WERI-Rb-1 (cell line): Measurements from ENCODE around the gene NAGPA.

ENCODE experiments used
- DNase-seq: peaks from one replicate; pipeline ENCODE4 v3.0.0-alpha.2; 2020
- H3K27ac ChIP-seq: fragments of 250-450 bp; sonication (Bioruptor Pico); 2 replicates; pipeline ENCODE4 v1.5.1; 2020; ENCODE audit warnings: mild to moderate bottlenecking, moderate library complexity
- H3K27me3 ChIP-seq: fragments of 250-450 bp; sonication (Bioruptor Pico); 2 replicates; pipeline ENCODE4 v1.5.1; 2021; ENCODE audit warnings: mild to moderate bottlenecking, low read depth, moderate library complexity; ENCODE audit not compliant: insufficient read depth, severe bottlenecking
- H3K36me3 ChIP-seq: fragments of 250-450 bp; sonication (Bioruptor Pico); 2 replicates; pipeline ENCODE4 v1.5.1; 2020; ENCODE audit warnings: mild to moderate bottlenecking, moderate library complexity
- H3K4me3 ChIP-seq: 2 replicates; pipeline ENCODE4 v1.5.1; 2011; ENCODE audit warnings: low read depth, mild to moderate bottlenecking, control low read depth, low read length
- H3K9me3 ChIP-seq: fragments of 250-450 bp; sonication (Bioruptor Pico); 2 replicates; pipeline ENCODE4 v1.5.1; 2021; ENCODE audit warnings: mild to moderate bottlenecking, moderate library complexity; ENCODE audit not compliant: severe bottlenecking
- TF ChIP-seq, protein P1 (sequence below): IDR thresholded peaks from 2 replicates; pipeline ENCODE4 v1.5.1; 2011; ENCODE audit warnings: low read depth, mild to moderate bottlenecking, control low read depth, inconsistent platforms, low read length

The NAGPA gene

DNA sequence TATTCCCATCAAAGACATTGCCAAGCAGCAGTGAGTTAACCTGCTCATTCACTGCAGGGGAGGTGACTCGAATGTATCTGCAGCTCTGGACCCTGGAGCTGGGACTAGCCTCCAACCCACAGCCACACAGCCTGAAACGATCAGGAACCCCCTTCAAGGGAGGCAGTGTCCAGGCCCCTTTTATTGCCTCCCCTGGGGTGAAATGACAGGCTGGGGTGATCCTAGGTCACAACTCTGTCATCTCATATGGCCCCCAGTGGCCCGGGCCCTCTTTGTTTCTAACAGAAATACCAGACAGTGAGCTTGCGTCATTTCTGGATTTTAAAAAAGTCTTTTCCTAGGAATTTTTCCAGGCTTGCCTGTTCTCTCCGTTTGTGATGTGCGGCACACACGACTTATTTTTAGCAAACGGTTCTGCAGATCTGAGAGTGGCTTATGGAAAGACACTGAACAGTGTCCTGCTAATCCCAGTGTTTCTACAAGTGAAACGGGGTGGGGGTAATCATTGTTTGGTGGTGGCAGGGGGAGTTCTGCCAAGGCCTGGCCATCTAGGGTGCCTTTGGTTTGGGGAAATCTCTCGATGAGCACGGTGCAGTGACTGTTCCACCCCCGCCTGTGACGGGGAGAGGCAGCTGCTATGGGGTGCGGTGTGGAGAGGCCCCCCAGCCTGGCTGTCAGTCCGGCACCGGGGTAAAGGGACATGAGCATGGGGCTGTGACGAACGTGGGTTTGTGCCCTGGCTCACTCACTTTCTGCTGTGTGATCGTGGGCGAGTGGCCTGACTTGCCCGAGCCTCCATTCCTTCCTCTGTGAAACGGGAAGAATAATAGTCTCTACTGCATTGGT, 27.2 kb downstream of the NAGPA start:
- TF ChIP-seq, protein P1, sequence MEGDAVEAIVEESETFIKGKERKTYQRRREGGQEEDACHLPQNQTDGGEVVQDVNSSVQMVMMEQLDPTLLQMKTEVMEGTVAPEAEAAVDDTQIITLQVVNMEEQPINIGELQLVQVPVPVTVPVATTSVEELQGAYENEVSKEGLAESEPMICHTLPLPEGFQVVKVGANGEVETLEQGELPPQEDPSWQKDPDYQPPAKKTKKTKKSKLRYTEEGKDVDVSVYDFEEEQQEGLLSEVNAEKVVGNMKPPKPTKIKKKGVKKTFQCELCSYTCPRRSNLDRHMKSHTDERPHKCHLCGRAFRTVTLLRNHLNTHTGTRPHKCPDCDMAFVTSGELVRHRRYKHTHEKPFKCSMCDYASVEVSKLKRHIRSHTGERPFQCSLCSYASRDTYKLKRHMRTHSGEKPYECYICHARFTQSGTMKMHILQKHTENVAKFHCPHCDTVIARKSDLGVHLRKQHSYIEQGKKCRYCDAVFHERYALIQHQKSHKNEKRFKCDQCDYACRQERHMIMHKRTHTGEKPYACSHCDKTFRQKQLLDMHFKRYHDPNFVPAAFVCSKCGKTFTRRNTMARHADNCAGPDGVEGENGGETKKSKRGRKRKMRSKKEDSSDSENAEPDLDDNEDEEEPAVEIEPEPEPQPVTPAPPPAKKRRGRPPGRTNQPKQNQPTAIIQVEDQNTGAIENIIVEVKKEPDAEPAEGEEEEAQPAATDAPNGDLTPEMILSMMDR: no peak
- Histone ChIP-seq H3K36me3 (no peaks in the 10 kb centered on the region), H3K9me3 (no peaks in the 10 kb centered on the region), H3K4me3 (no peak overlapping the region), H3K27me3 (no peaks in the 10 kb centered on the region), H3K27ac (no peak overlapping the region)
- no peak for DNase-seq

DNA sequence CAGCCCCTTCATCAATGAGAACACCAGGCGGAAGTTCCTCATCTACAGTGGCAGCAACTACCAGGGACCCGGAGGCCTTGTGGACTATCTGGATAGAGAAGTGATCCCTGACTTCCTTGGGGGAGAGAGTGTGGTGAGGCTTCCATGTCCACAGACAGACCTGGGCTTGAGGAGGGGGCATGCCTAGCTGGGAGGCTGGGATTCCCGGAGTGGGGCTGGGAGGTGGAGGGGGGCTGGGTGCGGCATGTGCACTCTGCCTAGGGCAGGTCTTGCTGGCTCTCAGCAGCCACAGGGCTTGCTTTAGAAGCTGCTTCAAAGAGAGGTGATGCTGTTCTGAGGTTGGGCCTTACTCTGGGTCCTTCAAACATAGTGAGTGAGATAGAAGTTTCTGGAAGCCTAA, 27.8 kb downstream of the NAGPA start:
- no peak overlapping the region for H3K4me3 ChIP-seq
- H3K27me3 ChIP-seq: no peaks in the 10 kb centered on the region
- no peaks in the 10 kb centered on the region for H3K36me3 ChIP-seq
- no peak for DNase-seq
- H3K27ac ChIP-seq: no peak overlapping the region
- no peaks in the 10 kb centered on the region for H3K9me3 ChIP-seq
- TF ChIP-seq, protein P1: no peak

DNA sequence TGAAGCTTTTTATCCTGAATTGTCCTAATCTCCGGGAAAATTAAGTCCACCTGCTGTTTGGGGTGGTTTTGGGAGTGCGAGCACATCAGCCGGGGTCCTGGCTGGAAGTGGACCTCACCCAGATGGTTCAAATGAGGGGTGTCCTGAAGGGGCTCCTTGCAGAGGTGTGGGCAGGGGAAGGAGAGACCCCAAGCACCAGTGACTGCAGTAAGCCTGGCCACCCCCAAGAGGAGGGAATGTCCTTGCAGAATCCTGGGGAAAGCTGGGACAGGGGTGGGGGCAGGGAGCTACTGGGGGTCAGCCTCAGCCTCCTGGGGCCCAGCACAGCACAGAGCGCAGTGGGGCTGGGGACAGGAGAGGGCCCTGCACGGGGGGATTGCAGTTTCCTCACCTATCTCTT, 29.4 kb downstream of the NAGPA start:
- H3K4me3 ChIP-seq: no peak overlapping the region
- H3K27ac ChIP-seq: no peak overlapping the region
- H3K9me3 ChIP-seq: no peaks in the 10 kb centered on the region
- TF ChIP-seq, protein P1: no peak
- H3K36me3 ChIP-seq: no peaks in the 10 kb centered on the region
- H3K27me3 ChIP-seq: no peaks in the 10 kb centered on the region
- no peak for DNase-seq

DNA sequence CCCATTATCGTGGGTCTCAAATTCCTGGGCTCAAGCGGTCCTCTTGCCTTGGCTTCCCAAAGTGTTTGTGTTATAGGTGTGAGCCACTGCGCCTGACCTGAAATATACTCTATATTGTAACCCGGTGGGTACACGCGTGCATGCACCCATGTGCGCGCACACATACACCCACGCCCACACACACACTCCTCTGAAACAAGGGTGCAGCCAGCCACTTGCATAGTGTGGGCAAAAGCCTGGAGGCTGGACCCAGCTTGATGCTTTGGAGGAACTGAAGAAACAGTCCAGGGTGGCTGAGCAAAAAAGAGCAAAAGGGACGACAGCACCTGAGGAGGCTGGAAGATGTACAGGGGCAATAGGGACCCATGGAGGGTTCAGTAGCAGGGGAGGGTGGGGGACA, 29.9 kb downstream of the NAGPA start:
- no peak overlapping the region for H3K27ac ChIP-seq
- H3K27me3 ChIP-seq: no peaks in the 10 kb centered on the region
- no peaks in the 10 kb centered on the region for H3K36me3 ChIP-seq
- no peak overlapping the region for H3K4me3 ChIP-seq
- TF ChIP-seq, protein P1: no peak
- no peaks in the 10 kb centered on the region for H3K9me3 ChIP-seq
- DNase-seq: no peak

DNA sequence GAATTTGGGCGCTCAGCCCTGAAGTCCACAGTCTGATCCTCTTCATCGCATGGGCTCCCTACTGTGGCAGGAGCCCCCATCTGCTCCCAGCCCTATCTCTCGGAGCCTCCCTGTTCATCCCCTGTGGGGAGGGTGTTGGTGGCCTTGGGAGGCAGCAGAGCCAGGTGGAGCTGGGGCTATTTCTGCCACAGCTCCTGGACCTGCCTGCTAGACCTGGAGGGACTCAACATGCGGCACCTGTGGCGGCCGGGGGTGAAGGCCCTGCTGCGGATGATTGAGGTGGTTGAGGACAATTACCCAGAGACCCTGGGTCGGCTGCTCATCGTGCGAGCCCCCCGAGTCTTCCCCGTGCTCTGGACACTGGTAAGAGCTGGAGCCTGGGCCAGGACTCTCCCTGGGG, 30.5 kb downstream of the NAGPA start:
- H3K36me3 ChIP-seq: no peaks in the 10 kb centered on the region
- H3K27ac ChIP-seq: no peak overlapping the region
- H3K27me3 ChIP-seq: no peaks in the 10 kb centered on the region
- no peak overlapping the region for H3K4me3 ChIP-seq
- DNase-seq: no peak
- TF ChIP-seq, protein P1: no peak
- no peaks in the 10 kb centered on the region for H3K9me3 ChIP-seq

DNA sequence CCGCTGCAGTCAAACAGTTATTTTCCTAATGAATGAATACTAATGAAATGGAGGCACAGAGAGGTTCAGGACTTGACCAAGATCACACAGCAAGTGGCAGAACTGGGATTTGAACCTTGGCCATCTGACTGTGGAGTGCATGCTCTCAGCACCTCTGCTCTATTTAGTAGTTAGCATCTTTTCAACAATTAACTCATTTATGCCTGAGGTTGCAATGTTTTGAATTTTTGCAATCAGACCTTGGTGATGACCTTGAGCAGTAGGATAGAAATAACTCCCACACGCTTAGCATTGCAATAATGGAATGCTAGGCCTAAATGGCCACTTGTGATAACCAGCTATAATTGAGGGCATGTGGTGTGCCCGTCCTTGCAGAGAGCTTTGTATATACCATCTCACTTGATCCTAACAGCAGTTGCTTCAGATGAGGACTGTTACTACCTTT, 31.0 kb downstream of the NAGPA start:
- no peaks in the 10 kb centered on the region for H3K36me3 ChIP-seq
- H3K27me3 ChIP-seq: no peaks in the 10 kb centered on the region
- no peaks in the 10 kb centered on the region for H3K9me3 ChIP-seq
- TF ChIP-seq, protein P1: no peak
- H3K4me3 ChIP-seq: no peak overlapping the region
- H3K27ac ChIP-seq: no peak overlapping the region
- DNase-seq: no peak
